DMS153 treated with DMSO at 0.1 percent for 48 hours (cell line): Measurements from ENCODE around the gene RSPH1.

Experiments used
- DNase-seq: peaks from one replicate; lab custom pipeline; 2025; ENCODE audit not compliant: unreplicated experiment; lab: John Stamatoyannopoulos, UW

The RSPH1 gene

DNA sequence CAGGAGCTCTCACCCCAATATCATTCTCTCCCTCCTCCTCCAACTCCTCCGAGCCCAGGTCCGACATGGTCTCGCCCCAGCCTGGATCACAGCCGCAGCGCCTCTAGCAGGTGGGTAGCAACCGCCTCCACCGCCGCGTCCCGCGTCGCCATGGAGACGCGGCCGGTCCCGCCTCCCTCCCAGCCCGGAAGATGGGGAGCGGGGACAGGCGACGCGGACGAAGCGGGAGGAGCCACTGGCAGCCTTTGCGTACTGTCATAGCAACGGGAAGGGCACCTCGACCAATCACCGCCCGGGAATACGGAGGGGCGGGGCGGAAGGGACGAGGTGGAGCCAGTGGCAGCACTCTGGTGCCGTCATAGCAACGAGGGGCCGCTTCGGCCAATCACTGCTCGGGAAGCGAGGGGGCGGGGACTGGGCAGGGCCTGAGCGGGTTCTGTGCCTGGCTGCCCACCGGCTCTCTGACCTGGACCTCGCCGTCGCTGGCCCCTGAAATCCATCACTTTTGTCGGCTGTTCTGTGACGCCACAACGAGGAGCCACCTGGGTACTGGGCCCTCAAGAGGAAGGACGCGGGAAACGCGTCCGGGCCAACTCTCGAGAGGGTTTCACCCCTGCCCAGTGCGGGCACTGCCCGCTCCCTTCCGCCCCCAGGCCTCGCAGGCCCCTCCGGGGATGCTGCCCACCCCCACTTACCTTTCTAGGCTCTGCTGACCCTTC, at the start of gene RSPH1:
Gene RSPH1, minus strand, starts transcription at position 105 of the 719 bp plus-strand sequence. Its CDS starts 38 bp downstream, at position 67.
- peak; percentile 97 for DNase-seq

DNA sequence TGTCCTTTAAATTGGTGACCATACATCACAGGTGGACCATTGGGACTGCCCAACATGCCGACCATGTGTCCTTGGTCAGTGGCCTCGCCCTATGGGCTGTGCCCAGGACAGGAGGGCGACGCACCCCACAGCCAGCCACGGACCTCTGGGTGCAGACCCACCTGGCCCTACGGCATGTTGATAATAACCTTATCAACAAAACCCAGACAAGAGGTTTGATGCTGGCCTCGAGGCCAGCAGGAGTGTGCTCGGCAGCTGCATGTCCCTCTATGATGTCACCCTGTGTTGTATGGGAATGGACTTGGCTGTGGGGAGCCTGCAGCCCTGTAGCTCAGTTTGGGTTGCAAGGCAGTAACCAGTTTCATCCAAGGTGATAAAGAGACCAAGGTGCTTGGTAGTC, 49.7 kb upstream of the RSPH1 start:
- no peak for DNase-seq

GRCh38 chr21:42545317-42545716, 49.3 kb upstream of the RSPH1 start:
- DNase-seq: no peak

DNA sequence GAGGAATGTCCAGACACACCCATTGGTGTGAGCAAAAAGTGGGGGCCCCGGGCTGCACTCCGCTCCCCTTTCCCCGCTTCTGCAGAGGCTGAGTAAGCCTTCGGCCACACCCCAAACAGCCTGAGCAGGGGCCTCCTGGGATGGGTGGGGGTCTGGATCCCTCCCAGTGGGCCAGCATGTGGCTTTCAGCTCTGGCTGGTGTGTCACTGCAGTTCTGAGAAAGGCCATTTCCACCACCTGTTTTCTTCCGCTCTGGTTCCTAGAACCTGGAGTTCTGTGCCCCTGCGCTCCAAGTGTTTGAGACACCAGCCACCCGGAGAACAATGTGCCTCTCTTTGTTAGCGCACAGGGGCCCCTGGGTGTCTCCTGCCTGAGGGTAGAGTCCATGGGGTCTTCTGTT, 48.5 kb upstream of the RSPH1 start:
- no peak for DNase-seq

DNA sequence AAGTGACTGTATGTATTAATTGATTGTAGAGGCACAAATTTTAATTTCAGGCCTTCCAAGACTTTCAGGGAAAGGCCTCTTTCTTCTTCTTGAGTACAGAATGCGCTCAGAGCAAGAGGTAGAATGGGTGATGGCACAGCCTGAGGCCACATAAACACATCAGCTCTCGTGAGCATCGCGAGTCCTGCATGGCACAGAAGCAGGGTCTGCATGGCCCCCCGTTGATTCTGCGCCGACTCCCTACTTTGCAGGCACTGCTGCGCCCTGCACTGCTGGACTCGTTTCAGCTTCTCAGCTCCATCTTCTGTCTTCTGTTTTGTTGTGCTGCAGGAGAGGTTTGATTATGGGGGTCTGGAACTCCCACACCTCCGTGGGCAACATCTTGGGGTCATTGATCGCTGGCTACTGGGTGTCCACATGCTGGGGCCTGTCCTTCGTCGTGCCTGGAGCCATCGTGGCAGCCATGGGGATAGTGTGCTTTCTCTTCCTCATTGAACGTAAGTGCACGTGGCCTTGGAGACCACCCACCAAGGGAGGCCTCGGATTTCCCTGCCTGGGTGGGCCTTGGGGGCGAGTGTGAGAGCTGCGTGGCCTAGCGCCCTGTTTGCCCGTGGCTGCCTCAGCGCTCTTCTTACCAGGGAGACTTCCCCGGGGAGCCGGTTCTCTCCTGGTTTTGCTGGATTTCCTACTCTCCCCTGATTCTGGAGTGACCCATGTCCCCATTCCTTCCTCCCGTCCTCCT, 47.3 kb upstream of the RSPH1 start:
- no peak for DNase-seq

DNA sequence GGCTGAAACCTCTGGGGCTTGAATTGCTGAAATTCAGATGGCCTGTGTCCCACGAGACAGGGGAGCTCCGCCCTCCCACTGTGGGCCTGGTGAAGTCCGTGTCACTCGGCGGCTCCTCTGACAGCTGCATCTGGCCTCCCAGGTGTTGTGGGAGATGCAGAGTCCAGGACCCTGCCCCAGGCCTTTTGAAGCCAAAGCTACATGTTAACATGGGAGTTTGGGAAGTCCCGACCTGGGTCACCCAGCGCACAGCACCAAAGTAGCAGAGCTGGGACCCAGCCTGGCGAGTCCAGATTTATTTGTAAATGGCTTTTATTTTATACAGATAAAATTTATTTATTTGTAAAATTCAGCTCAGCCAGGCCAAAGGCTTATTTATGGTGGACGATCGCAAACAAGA, 46.6 kb upstream of the RSPH1 start:
- DNase-seq: no peak

GRCh38 chr21:42542196-42542595, 46.2 kb upstream of the RSPH1 start:
- DNase-seq: no peak

GRCh38 chr21:42541618-42542017, 45.6 kb upstream of the RSPH1 start:
- DNase-seq: no peak

- no peak for DNase-seq
Observed at GRCh38 chr21:42541174-42541573, 45.1 kb upstream of the RSPH1 start.

GRCh38 chr21:42540396-42540795, 44.4 kb upstream of the RSPH1 start:
- no peak for DNase-seq

- no peak for DNase-seq
Observed at GRCh38 chr21:42539931-42540343, 43.9 kb upstream of the RSPH1 start.

DNA sequence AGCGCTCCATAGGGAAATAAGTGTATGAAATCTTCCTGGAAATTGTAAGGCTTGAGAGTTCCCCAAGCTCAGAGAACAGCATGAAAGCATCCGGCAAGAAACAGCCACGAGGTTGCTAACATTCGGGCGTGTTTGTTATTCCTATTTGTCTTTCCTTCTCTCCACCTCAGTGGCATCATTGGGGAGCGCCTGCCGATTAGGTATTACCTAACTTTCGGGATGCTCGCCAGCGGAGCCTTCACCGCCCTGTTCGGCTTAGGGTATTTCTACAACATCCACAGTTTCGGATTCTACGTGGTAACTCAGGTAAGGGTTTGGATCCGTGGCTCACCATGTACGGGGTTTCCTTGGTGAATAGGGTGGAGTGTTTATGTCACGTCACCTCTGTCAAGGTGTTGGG, 43.3 kb upstream of the RSPH1 start:
- DNase-seq: no peak

GRCh38 chr21:42538479-42539275, 42.7 kb upstream of the RSPH1 start:
- peak; percentile 14 for DNase-seq

GRCh38 chr21:42537106-42537742, 41.2 kb upstream of the RSPH1 start:
- peak; percentile 22 for DNase-seq

- DNase-seq: no peak
Observed at GRCh38 chr21:42536601-42537000, 40.6 kb upstream of the RSPH1 start.

- peak; percentile 51 for DNase-seq
Observed at GRCh38 chr21:42535602-42536171, 39.7 kb upstream of the RSPH1 start.

- peak; percentile 56 for DNase-seq
Observed at GRCh38 chr21:42534421-42535378, 38.7 kb upstream of the RSPH1 start.

- no peak for DNase-seq
Observed at GRCh38 chr21:42533963-42534355, 37.9 kb upstream of the RSPH1 start.

GRCh38 chr21:42533306-42533962, 37.4 kb upstream of the RSPH1 start:
- no peak for DNase-seq
